Uterus (tissue), 2 donors: ENCODE results near the gene CASR.

Experiments used
- CTCF ChIP-seq, 4 experiments: fragments of 200-600 bp in 2 of 4; fragments of 450-650 bp in 2 of 4; sonication (generic) in 2 of 4; IDR thresholded peaks; one replicate each; pipeline ENCODE4 v1.5.1; 2016 to 2019; ENCODE audit warnings: antibody characterized with exemption in 4 of 4, mild to moderate bottlenecking in 2 of 4, moderate library complexity in 1 of 4
- POLR2A ChIP-seq, 2 donors: fragments of 450-650 bp; IDR thresholded peaks; one replicate each; pipeline ENCODE4 v1.6.1; 2016; ENCODE audit warnings: antibody characterized with exemption in 2 of 2, mild to moderate bottlenecking in 1 of 2, moderate library complexity in 1 of 2

GRCh38 chr3:122183893-122184590 is 574 bp downstream of the CASR start:
- TF ChIP-seq CTCF (IDR thresholded peaks at IDR 0.05) (no peak), POLR2A (IDR thresholded peaks at IDR 0.05) (no peak)
